HepG2 (cell line): Measurements from ENCODE around the gene TRAK1. TPM values are rescaled to one million over a fixed set of nuclear protein-coding genes. Genes with fewer than 3 reads are reported as not detected.

ENCODE experiments used
- ATAC-seq: fragments of 200-7000 bp; cut with Tn5 transposase; 3 replicates; pipeline ENCODE4 v1.9.1; 2020; ENCODE audit warnings: mild to moderate bottlenecking, moderate library complexity
- BruUV-seq: library from RNA; stranded (reverse); fragments of 400-500 nt; replicated peaks from 2 replicates; lab custom pipeline; 2021; lab: Mats Ljungman, UMichigan
- CTCF ChIA-PET: fragments of 300-600 bp; formaldehyde crosslinking; extraction: SDS; loops from one replicate; lab custom pipeline; 2021; ENCODE audit warnings: low total read pairs, inconsistent platforms, low intra/inter-chr PET ratio; lab: Yijun Ruan, JAX
- POLR2A ChIA-PET: fragments of 350-600 bp; sonication (Branson Sonifier 250); formaldehyde crosslinking; loops from one replicate; lab custom pipeline; 2020; ENCODE audit warnings: antibody characterized with exemption, inconsistent platforms; lab: Yijun Ruan, JAX
- DNase-seq: peaks from one replicate; pipeline ENCODE4 v3.0.0-alpha.2; 2015; ENCODE audit warnings: low spot score
- FAIRE-seq: peaks from 3 replicates; lab custom pipeline; 2011; peaks lifted over from hg19 to GRCh38; lab: Jason Lieb, UNC
- H2AFZ ChIP-seq: one replicate; pipeline ENCODE4 v1.6.1; 2011; ENCODE audit warnings: low read length, inconsistent platforms
- H3K27ac ChIP-seq: fragments of 300-600 bp; 3 replicates; pipeline ENCODE4 v1.8.0; 2011; ENCODE audit warnings: mixed run types, mild to moderate bottlenecking, mixed read lengths, low read length, inconsistent platforms; ENCODE audit not compliant: insufficient read depth; ENCODE audit errors: extremely low read length
- H3K27me3 ChIP-seq, 2 experiments: fragments of 200-600 bp in 1 of 2; 2 replicates in 1 of 2; 3 replicates in 1 of 2; pipeline versions ENCODE4 v1.6.0 to v1.8.0; 2011; ENCODE audit warnings: low read length in 2 of 2, mild to moderate bottlenecking in 2 of 2, moderate library complexity in 2 of 2, inconsistent platforms in 1 of 2; ENCODE audit not compliant: insufficient read depth in 2 of 2, control insufficient read depth in 1 of 2
- H3K36me3 ChIP-seq, 2 experiments: fragments of 200-600 bp in 1 of 2; replicated peaks in 1 of 2; 2 replicates in 1 of 2; 3 replicates in 1 of 2; pipeline versions ENCODE4 v1.5.1 to v1.8.0; 2011; ENCODE audit warnings: low read length in 2 of 2, inconsistent platforms in 1 of 2; ENCODE audit not compliant: insufficient read depth in 2 of 2, control insufficient read depth in 1 of 2
- H3K4me1 ChIP-seq: 2 replicates; pipeline ENCODE4 v1.5.1; 2012; ENCODE audit warnings: low read length, inconsistent platforms; ENCODE audit not compliant: insufficient read depth
- H3K4me2 ChIP-seq: 2 replicates; pipeline ENCODE4 v1.6.0; 2011; ENCODE audit warnings: low read depth, low read length, inconsistent platforms
- H3K4me3 ChIP-seq, 3 experiments: fragments of 200-600 bp in 1 of 3; sonication (generic), shearing (Covaris generic) in 1 of 3; replicated peaks in 1 of 3; 2 replicates each; pipeline ENCODE4 v1.5.1; 2011 to 2016; ENCODE audit warnings: low read length in 3 of 3, inconsistent platforms in 2 of 3, low read depth in 2 of 3, mild to moderate bottlenecking in 2 of 3, control low read depth in 1 of 3, mixed read lengths in 1 of 3; ENCODE audit not compliant: insufficient read depth in 1 of 3
- H3K79me2 ChIP-seq: one replicate; pipeline ENCODE4 v1.6.1; 2011; ENCODE audit warnings: low read length, inconsistent platforms; ENCODE audit not compliant: insufficient read depth
- H3K9ac ChIP-seq: 2 replicates; pipeline ENCODE4 v1.6.0; 2011; ENCODE audit warnings: mild to moderate bottlenecking, low read depth, low read length, inconsistent platforms; ENCODE audit not compliant: insufficient read depth
- H3K9me3 ChIP-seq: 2 replicates; pipeline ENCODE4 v1.5.1; 2012; ENCODE audit warnings: mild to moderate bottlenecking, low read length
- H4K20me1 ChIP-seq: 2 replicates; pipeline ENCODE4 v1.6.0; 2011; ENCODE audit warnings: inconsistent platforms, mild to moderate bottlenecking, low read length, moderate library complexity; ENCODE audit not compliant: insufficient read depth
- CHCHD3 ChIP-seq: sonication (generic); formaldehyde crosslinking; IDR thresholded peaks from 2 replicates; pipeline ENCODE4 v1.8.0; 2022; ENCODE audit warnings: mild to moderate bottlenecking, missing genetic modification reagents, moderate library complexity
- FOXJ3 ChIP-seq: sonication (generic); formaldehyde crosslinking; IDR thresholded peaks from 2 replicates; pipeline ENCODE4 v1.4.0; 2020; ENCODE audit warnings: missing genetic modification reagents, mild to moderate bottlenecking, borderline replicate concordance
- POLR2AphosphoS5 ChIP-seq: IDR thresholded peaks from 2 replicates; pipeline ENCODE4 v1.6.1; 2012; ENCODE audit warnings: low read depth, low read length
- RBM22 ChIP-seq: fragments of 200-400 bp; formaldehyde crosslinking; optimal IDR thresholded peaks from 2 replicates; pipeline ENCODE3; 2017; ENCODE audit warnings: mild to moderate bottlenecking, low read length, moderate library complexity
- RFXAP ChIP-seq: sonication (generic); formaldehyde crosslinking; IDR thresholded peaks from 2 replicates; pipeline ENCODE4 v1.4.0; 2020; ENCODE audit warnings: missing genetic modification reagents, borderline replicate concordance
- SP2 ChIP-seq: sonication (generic); formaldehyde crosslinking; IDR thresholded peaks from 2 replicates; pipeline ENCODE4 v1.5.1; 2020; ENCODE audit warnings: mild to moderate bottlenecking, missing genetic modification reagents
- ZBTB42 ChIP-seq: sonication (generic); formaldehyde crosslinking; IDR thresholded peaks from 2 replicates; pipeline ENCODE4 v1.5.0; 2020; ENCODE audit warnings: mild to moderate bottlenecking, missing genetic modification reagents
- ZNF335 ChIP-seq: sonication (generic); formaldehyde crosslinking; IDR thresholded peaks from 2 replicates; pipeline ENCODE4 v1.4.0; 2020; ENCODE audit warnings: missing genetic modification reagents
- ZNF451 ChIP-seq: sonication (generic); formaldehyde crosslinking; IDR thresholded peaks from 2 replicates; pipeline ENCODE4 v1.5.0; 2020; ENCODE audit warnings: mild to moderate bottlenecking, missing genetic modification reagents
- ZSCAN25 ChIP-seq: sonication (generic); formaldehyde crosslinking; IDR thresholded peaks from 2 replicates; pipeline ENCODE4 v1.8.0; 2022; ENCODE audit warnings: mild to moderate bottlenecking, missing genetic modification reagents
- WGBS: methylation state at CpG from one replicate; pipeline ENCODE4 v1.1.6; 2017; ENCODE audit warnings: low lambda C conversion rate; 5-methylcytosine and 5-hydroxymethylcytosine counted together
- in situ Hi-C: cut with HindIII; loops from 2 replicates; pipeline ENCODE4 v1.10.0; 2017; ENCODE audit warnings: low pct_unique_long_range_greater_than_20kb; ENCODE audit not compliant: extremely low pct_ligation_motif_present
- intact Hi-C: fragments of 100-400 bp; cut with micrococcal nuclease; formaldehyde crosslinking; loops from one replicate; pipeline ENCODE4 v1.10.0; 2022; ENCODE audit not compliant: unreplicated experiment
- polyA plus RNA-seq, 8 experiments: library from polyadenylated mRNA; depleted of rRNA in 3 of 8; stranded (reverse) in 7 of 8; unstranded in 1 of 8; fragments of >200 nt; fragmentation: Illumina TruSeq in 4 of 8; extraction: Trizol in 4 of 8; gene quantifications; 2 replicates each; pipeline versions ENCODE4 v1.2.1 to v1.2.3, GENCODE V29; 2011 to 2016; ENCODE audit warnings: low read depth in 4 of 8, missing spikeins in 1 of 8, mixed read lengths in 1 of 8; ENCODE audit not compliant: insufficient read depth in 1 of 8
- total RNA-seq, 5 experiments: library from RNA; depleted of rRNA; stranded (reverse); fragments of >200 nt; fragmentation: Illumina TruSeq; extraction: Trizol; gene quantifications; 2 replicates each; pipeline ENCODE4 v1.2.3, GENCODE V29; 2016; ENCODE audit warnings: low read depth in 1 of 5
- TF ChIP-seq, protein P1 (sequence below): sonication (generic); formaldehyde crosslinking; IDR thresholded peaks from 2 replicates; pipeline ENCODE4 v1.4.0; 2020; ENCODE audit warnings: missing genetic modification reagents
- TF ChIP-seq, protein P2 (sequence below): sonication (generic); formaldehyde crosslinking; IDR thresholded peaks from 2 replicates; pipeline ENCODE4 v1.4.0; 2020; ENCODE audit warnings: mild to moderate bottlenecking, missing genetic modification reagents
- TF ChIP-seq, protein P3 (sequence below): sonication (generic); formaldehyde crosslinking; IDR thresholded peaks from 2 replicates; pipeline ENCODE4 v1.4.0; 2020; ENCODE audit warnings: missing genetic modification reagents

The TRAK1 gene
- total and polyA plus RNA-seq, 2 of the 13 experiments (the other 11 are each of a cell fraction or from before 2014, with no cell fraction given), result 20.5 to 46.6 TPM

DNA sequence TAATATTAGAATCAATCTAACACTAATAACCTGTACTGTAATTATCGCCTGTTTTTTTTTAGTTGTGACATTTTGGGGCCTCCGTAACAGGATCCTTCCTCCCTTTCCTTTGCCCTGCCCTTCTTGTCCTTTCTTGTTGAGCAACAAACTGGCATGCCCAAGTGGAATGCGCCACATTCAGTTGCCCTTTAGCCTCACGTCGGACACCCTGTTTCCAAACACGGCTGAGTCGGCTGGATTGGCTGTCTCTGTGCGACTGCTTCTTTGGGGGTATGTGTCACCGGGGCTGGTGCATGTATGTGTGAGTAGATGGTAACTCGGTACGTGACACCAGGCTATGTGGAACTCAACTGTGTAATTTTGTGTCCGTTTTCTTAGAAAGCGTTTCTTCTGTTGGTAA lies 24.1 kb downstream of the TRAK1 start:
- no peaks in the 10 kb centered on the region for H3K79me2 ChIP-seq
- H3K27me3 ChIP-seq, result no peaks in the 10 kb centered on the region
- H3K36me3 ChIP-seq, result no peaks in the 10 kb centered on the region
- no peak overlapping the region for H3K9ac ChIP-seq
- in situ Hi-C loops, result loop anchor here (10.0 to 25.0 kb wide), 2 partner anchors 80 to 322 kb away; no protein-coding TSS in a partner anchor
- no peak for ATAC-seq
- CTCF ChIA-PET, result interaction anchor here (5.2 kb wide), 1 partner anchor 76 kb away, joined by 104 read pairs; no protein-coding TSS in a partner anchor
- H2AFZ ChIP-seq, result no peak overlapping the region
- WGBS, result 61% methylated on average over 13 of the region's 13 CpGs
- H3K9me3 ChIP-seq, result no peaks in the 10 kb centered on the region
- TF ChIP-seq ZBTB42 (no peak), ZNF335 (no peak), CHCHD3 (CRISPR knock-in tag) (no peak)
- TF ChIP-seq, protein P1, sequence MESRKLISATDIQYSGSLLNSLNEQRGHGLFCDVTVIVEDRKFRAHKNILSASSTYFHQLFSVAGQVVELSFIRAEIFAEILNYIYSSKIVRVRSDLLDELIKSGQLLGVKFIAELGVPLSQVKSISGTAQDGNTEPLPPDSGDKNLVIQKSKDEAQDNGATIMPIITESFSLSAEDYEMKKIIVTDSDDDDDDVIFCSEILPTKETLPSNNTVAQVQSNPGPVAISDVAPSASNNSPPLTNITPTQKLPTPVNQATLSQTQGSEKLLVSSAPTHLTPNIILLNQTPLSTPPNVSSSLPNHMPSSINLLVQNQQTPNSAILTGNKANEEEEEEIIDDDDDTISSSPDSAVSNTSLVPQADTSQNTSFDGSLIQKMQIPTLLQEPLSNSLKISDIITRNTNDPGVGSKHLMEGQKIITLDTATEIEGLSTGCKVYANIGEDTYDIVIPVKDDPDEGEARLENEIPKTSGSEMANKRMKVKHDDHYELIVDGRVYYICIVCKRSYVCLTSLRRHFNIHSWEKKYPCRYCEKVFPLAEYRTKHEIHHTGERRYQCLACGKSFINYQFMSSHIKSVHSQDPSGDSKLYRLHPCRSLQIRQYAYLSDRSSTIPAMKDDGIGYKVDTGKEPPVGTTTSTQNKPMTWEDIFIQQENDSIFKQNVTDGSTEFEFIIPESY (CRISPR knock-in tag), result peak; percentile 84
- H3K4me1 ChIP-seq, result peaks cover 50% of the 10 kb centered on the region
- no peak overlapping the region for H3K4me2 ChIP-seq
- no peak for FAIRE-seq
- BruUV-seq, result no TSS peak
- peak; percentile 43 for DNase-seq
- no peak overlapping the region for H3K4me3 ChIP-seq
- peak overlapping the region; percentile 7 for H3K27ac ChIP-seq
- POLR2A ChIA-PET, result no interaction called here
- intact Hi-C loops, result loop anchor here (5.0 kb wide), 3 partner anchors 47 to 223 kb away; no protein-coding TSS in a partner anchor
- H4K20me1 ChIP-seq, result peaks cover 2% of the 10 kb centered on the region; the same call in 1 of the 2 replicates

DNA sequence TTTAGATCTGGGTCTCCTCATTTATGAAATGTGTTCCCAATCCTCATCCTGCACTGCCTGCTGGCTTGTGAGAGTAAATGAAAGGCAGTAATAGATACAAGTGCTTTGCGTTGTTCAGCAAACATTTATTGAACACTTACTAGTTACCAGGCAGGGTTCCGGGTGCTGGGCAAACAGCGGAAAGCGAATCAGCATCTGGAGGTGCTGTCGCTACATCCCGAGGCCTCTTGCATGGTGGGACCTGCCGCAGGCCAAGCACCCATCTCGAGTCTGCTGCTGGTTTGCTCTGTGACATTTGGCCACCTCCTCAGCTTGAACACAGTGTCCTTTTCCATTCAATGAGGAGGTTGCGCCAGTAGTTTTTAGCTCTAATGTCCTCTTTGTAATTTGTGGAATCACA lies 24.8 kb downstream of the TRAK1 start:
- Histone ChIP-seq H4K20me1 (peaks cover 2% of the 10 kb centered on the region; the same call in 1 of the 2 replicates), H3K9ac (no peak overlapping the region), H3K36me3 (no peaks in the 10 kb centered on the region), H3K4me2 (no peak overlapping the region), H3K27me3 (no peaks in the 10 kb centered on the region), H2AFZ (no peak overlapping the region), H3K27ac (no peak overlapping the region), H3K79me2 (no peaks in the 10 kb centered on the region), H3K4me1 (peaks cover 57% of the 10 kb centered on the region), H3K4me3 (no peak overlapping the region), H3K9me3 (no peaks in the 10 kb centered on the region)
- BruUV-seq, result no TSS peak
- intact Hi-C loops (loop anchor here (5.0 kb wide), 3 partner anchors 46 to 224 kb away; no protein-coding TSS in a partner anchor), in situ Hi-C loops (loop anchor here (10.0 to 25.0 kb wide), 2 partner anchors 79 to 321 kb away; no protein-coding TSS in a partner anchor)
- ATAC-seq (no peak), DNase-seq (no peak), FAIRE-seq (no peak)
- POLR2A ChIA-PET, result no interaction called here
- WGBS, result 100% methylated on average over 6 of the region's 9 CpGs
- CTCF ChIA-PET, result interaction anchor here (1.2 to 5.2 kb wide), 2 partner anchors 75 to 113 kb away, joined by 3 to 104 read pairs; no protein-coding TSS in a partner anchor
- TF ChIP-seq ZNF451 (CRISPR knock-in tag) (no peak), FOXJ3 (CRISPR knock-in tag) (no peak), RFXAP (CRISPR knock-in tag) (no peak), ZSCAN25 (CRISPR knock-in tag) (no peak), SP2 (CRISPR knock-in tag) (no peak), RBM22 (no peak), POLR2AphosphoS5 (no peak)
- TF ChIP-seq, protein P2, sequence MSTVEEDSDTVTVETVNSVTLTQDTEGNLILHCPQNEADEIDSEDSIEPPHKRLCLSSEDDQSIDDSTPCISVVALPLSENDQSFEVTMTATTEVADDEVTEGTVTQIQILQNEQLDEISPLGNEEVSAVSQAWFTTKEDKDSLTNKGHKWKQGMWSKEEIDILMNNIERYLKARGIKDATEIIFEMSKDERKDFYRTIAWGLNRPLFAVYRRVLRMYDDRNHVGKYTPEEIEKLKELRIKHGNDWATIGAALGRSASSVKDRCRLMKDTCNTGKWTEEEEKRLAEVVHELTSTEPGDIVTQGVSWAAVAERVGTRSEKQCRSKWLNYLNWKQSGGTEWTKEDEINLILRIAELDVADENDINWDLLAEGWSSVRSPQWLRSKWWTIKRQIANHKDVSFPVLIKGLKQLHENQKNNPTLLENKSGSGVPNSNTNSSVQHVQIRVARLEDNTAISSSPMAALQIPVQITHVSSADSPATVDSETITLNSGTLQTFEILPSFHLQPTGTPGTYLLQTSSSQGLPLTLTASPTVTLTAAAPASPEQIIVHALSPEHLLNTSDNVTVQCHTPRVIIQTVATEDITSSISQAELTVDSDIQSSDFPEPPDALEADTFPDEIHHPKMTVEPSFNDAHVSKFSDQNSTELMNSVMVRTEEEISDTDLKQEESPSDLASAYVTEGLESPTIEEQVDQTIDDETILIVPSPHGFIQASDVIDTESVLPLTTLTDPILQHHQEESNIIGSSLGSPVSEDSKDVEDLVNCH (CRISPR knock-in tag), result no peak
- TF ChIP-seq, protein P3, sequence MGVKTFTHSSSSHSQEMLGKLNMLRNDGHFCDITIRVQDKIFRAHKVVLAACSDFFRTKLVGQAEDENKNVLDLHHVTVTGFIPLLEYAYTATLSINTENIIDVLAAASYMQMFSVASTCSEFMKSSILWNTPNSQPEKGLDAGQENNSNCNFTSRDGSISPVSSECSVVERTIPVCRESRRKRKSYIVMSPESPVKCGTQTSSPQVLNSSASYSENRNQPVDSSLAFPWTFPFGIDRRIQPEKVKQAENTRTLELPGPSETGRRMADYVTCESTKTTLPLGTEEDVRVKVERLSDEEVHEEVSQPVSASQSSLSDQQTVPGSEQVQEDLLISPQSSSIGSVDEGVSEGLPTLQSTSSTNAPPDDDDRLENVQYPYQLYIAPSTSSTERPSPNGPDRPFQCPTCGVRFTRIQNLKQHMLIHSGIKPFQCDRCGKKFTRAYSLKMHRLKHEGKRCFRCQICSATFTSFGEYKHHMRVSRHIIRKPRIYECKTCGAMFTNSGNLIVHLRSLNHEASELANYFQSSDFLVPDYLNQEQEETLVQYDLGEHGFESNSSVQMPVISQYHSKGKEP, result no peak
